Suprapubic skin (tissue), 4 donors: ENCODE measurements around the gene GSAP. TPM values are rescaled to one million over a fixed set of nuclear protein-coding genes. Genes with fewer than 3 reads are reported as not detected.

Experiments
- DNase-seq, 2 donors: peaks; one replicate each; pipeline ENCODE4 v3.0.0-alpha.2; 2019; ENCODE audit warnings: low spot score in 2 of 2
- H3K27ac ChIP-seq: fragments of 200-600 bp; sonication (generic); one replicate; pipeline ENCODE4 v1.5.1; 2019
- H3K27me3 ChIP-seq: fragments of 200-600 bp; sonication (generic); one replicate; pipeline ENCODE4 v1.5.1; 2019
- H3K36me3 ChIP-seq: fragments of 200-600 bp; sonication (generic); one replicate; pipeline ENCODE4 v1.5.1; 2019
- H3K4me1 ChIP-seq: fragments of 200-600 bp; sonication (generic); one replicate; pipeline ENCODE4 v1.5.1; 2019
- H3K4me3 ChIP-seq: fragments of 200-600 bp; sonication (generic); one replicate; pipeline ENCODE4 v1.5.1; 2019; ENCODE audit warnings: mild to moderate bottlenecking
- H3K9me3 ChIP-seq: fragments of 200-600 bp; sonication (generic); one replicate; pipeline ENCODE4 v1.5.1; 2019
- CTCF ChIP-seq, 2 donors: fragments of 200-600 bp in 1 of 2; fragments of 450-650 bp in 1 of 2; sonication (generic) in 1 of 2; IDR thresholded peaks; one replicate each; pipeline ENCODE4 v1.5.1; 2016 to 2019; ENCODE audit warnings: antibody characterized with exemption in 2 of 2, mild to moderate bottlenecking in 1 of 2, moderate library complexity in 1 of 2
- EP300 ChIP-seq: sonication (generic); formaldehyde crosslinking; IDR thresholded peaks from one replicate; pipeline ENCODE4 v1.6.1; 2017; ENCODE audit warnings: antibody characterized with exemption
- POLR2A ChIP-seq, 2 donors: fragments of 450-650 bp; IDR thresholded peaks; one replicate each; pipeline ENCODE4 v1.6.1; 2017; ENCODE audit warnings: antibody characterized with exemption in 2 of 2, mild to moderate bottlenecking in 2 of 2, moderate library complexity in 2 of 2
- POLR2AphosphoS5 ChIP-seq, 3 donors: sonication (generic); formaldehyde crosslinking; IDR thresholded peaks; one replicate each; pipeline ENCODE4 v1.6.1; 2017; ENCODE audit warnings: antibody characterized with exemption in 3 of 3
- WGBS: methylation state at CpG from one replicate; pipeline ENCODE4 v1.1.5; 2018; 5-methylcytosine and 5-hydroxymethylcytosine counted together
- total RNA-seq, 4 donors: library from RNA; depleted of rRNA; stranded (reverse); fragments of >200 nt; gene quantifications; one replicate each; pipeline ENCODE4 v1.1.0, GENCODE V29; 2016

Gene GSAP
- total RNA-seq, 4 donors from 2014 or later, result 11.8 to 52.8 (median 17.2) TPM

- WGBS, result 76% methylated on average over 7 of the region's 7 CpGs
- TF ChIP-seq POLR2AphosphoS5 (IDR thresholded peaks at IDR 0.05) (no peak), POLR2A (IDR thresholded peaks at IDR 0.05) (no peak), CTCF (IDR thresholded peaks at IDR 0.05) (no peak), EP300 (no peak)
- H3K36me3 ChIP-seq, result no peaks in the 10 kb centered on the region
- no peaks in the 10 kb centered on the region for H3K9me3 ChIP-seq
- no peak overlapping the region for H3K27ac ChIP-seq
- H3K4me3 ChIP-seq, result no peak overlapping the region
- DNase-seq, result no peak
- H3K4me1 ChIP-seq, result peaks cover under 1% of the 10 kb centered on the region
- no peaks in the 10 kb centered on the region for H3K27me3 ChIP-seq
Measured at GRCh38 chr7:77409005-77409738, 7.0 kb downstream of the GSAP start.

GRCh38 chr7:77407906-77408305 lies 8.2 kb downstream of the GSAP start:
- no peaks in the 10 kb centered on the region for H3K4me1 ChIP-seq
- no peaks in the 10 kb centered on the region for H3K36me3 ChIP-seq
- DNase-seq, result no peak
- H3K9me3 ChIP-seq, result no peaks in the 10 kb centered on the region
- no peaks in the 10 kb centered on the region for H3K27me3 ChIP-seq
- TF ChIP-seq POLR2AphosphoS5 (IDR thresholded peaks at IDR 0.05) (no peak), CTCF (IDR thresholded peaks at IDR 0.05) (no peak), EP300 (no peak), POLR2A (IDR thresholded peaks at IDR 0.05) (no peak)
- H3K27ac ChIP-seq, result no peak overlapping the region
- H3K4me3 ChIP-seq, result no peak overlapping the region

GRCh38 chr7:77406421-77406820 lies 9.7 kb downstream of the GSAP start:
- 82% methylated on average over 4 of the region's 4 CpGs for WGBS
- TF ChIP-seq POLR2A (IDR thresholded peaks at IDR 0.05) (no peak), POLR2AphosphoS5 (IDR thresholded peaks at IDR 0.05) (no peak), CTCF (IDR thresholded peaks at IDR 0.05) (no peak), EP300 (no peak)

GRCh38 chr7:77404641-77405040 lies 11.5 kb downstream of the GSAP start:
- WGBS, result 93% methylated on average over 2 of the region's 2 CpGs
- H3K4me1 ChIP-seq, result no peaks in the 10 kb centered on the region
- H3K4me3 ChIP-seq, result no peak overlapping the region
- H3K27ac ChIP-seq, result no peak overlapping the region
- no peaks in the 10 kb centered on the region for H3K36me3 ChIP-seq
- TF ChIP-seq EP300 (no peak), CTCF (IDR thresholded peaks at IDR 0.05) (no peak), POLR2AphosphoS5 (IDR thresholded peaks at IDR 0.05) (no peak), POLR2A (IDR thresholded peaks at IDR 0.05) (no peak)
- no peaks in the 10 kb centered on the region for H3K9me3 ChIP-seq
- no peaks in the 10 kb centered on the region for H3K27me3 ChIP-seq
- DNase-seq, result no peak

More at GRCh38 chr7:77406421-77406820, 9.7 kb downstream of the GSAP start:
- no peak for DNase-seq
- no peaks in the 10 kb centered on the region for H3K4me1 ChIP-seq
- no peak overlapping the region for H3K27ac ChIP-seq
- no peaks in the 10 kb centered on the region for H3K36me3 ChIP-seq
- no peaks in the 10 kb centered on the region for H3K27me3 ChIP-seq
- no peak overlapping the region for H3K4me3 ChIP-seq
- no peaks in the 10 kb centered on the region for H3K9me3 ChIP-seq

- no peak overlapping the region for H3K27ac ChIP-seq
- no peak overlapping the region for H3K4me3 ChIP-seq
- H3K27me3 ChIP-seq, result no peaks in the 10 kb centered on the region
- H3K36me3 ChIP-seq, result no peaks in the 10 kb centered on the region
- TF ChIP-seq POLR2A (IDR thresholded peaks at IDR 0.05) (no peak), POLR2AphosphoS5 (IDR thresholded peaks at IDR 0.05) (no peak), EP300 (no peak), CTCF (IDR thresholded peaks at IDR 0.05) (no peak)
- 54% methylated on average over 2 of the region's 2 CpGs for WGBS
- no peak for DNase-seq
- H3K4me1 ChIP-seq, result no peaks in the 10 kb centered on the region
- H3K9me3 ChIP-seq, result no peaks in the 10 kb centered on the region
Measured at GRCh38 chr7:77403957-77404356, 12.2 kb downstream of the GSAP start.
